SK-N-MC (cell line): ENCODE results near the gene PXT1.

Experiments
- EZH2 ChIP-seq: fragments of 200-600 bp; sonication (generic); IDR thresholded peaks from one replicate; pipeline ENCODE4 v1.6.1; 2017; ENCODE audit warnings: antibody characterized with exemption
- POLR2AphosphoS5 ChIP-seq: IDR thresholded peaks from 2 replicates; pipeline ENCODE4 v1.6.1; 2012; ENCODE audit warnings: mild to moderate bottlenecking, low read depth, low read length, borderline replicate concordance

DNA sequence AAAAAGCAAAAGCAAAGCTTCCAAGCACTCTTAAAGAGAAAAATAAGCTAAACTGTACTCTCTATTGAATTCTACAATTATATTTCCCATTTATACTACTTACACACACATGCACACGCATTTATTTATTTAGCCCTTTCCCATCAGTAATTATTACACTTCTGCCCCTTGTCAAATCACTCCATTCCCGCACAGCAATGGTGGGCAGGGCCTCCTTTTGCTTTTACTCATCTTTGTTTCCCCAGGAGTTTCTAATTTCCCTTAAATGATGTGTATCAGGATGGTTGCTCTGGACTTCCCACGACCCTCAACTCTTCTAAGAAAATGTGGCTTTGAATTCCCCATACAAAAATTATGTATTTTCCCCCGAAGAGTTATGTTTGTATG is 19.9 kb downstream of the PXT1 start:
- TF ChIP-seq EZH2: no peak
- no peak for TF ChIP-seq POLR2AphosphoS5
